Neural cell (in vitro differentiated cells): Measurements from ENCODE around the gene ANXA6. TPM values are rescaled to one million over a fixed set of nuclear protein-coding genes. Genes with fewer than 3 reads are reported as not detected.

Experiments
- H2AFZ ChIP-seq: fragments of 200-600, 300-800 bp; sonication (generic), shearing (Covaris generic); 2 replicates; pipeline ENCODE4 v1.6.0; 2014; ENCODE audit warnings: low read depth, mild to moderate bottlenecking, antibody characterized with exemption, low read length, moderate library complexity
- H3F3A ChIP-seq: fragments of 200-600 bp; shearing (Covaris generic); 2 replicates; pipeline ENCODE4 v1.6.1; 2016; ENCODE audit warnings: mild to moderate bottlenecking, moderate library complexity, mixed read lengths, antibody characterized with exemption, low read length; ENCODE audit not compliant: insufficient read depth, poor library complexity, severe bottlenecking
- H3K27ac ChIP-seq: fragments of 200-600, 300-800 bp; sonication (generic), shearing (Covaris generic); 2 replicates; pipeline ENCODE4 v1.5.1; 2014; ENCODE audit warnings: mild to moderate bottlenecking, low read length, moderate library complexity
- H3K27me3 ChIP-seq: fragments of 300-800, 200-600 bp; sonication (generic), shearing (Covaris generic); 2 replicates; pipeline ENCODE4 v1.6.0; 2014; ENCODE audit warnings: mild to moderate bottlenecking, low read depth, low read length, moderate library complexity; ENCODE audit not compliant: insufficient read depth
- H3K36me3 ChIP-seq: fragments of 300-800, 200-600 bp; sonication (generic), shearing (Covaris generic); 2 replicates; pipeline ENCODE4 v1.5.1; 2014; ENCODE audit warnings: mild to moderate bottlenecking, antibody characterized with exemption, low read length, moderate library complexity; ENCODE audit not compliant: insufficient read depth
- H3K4me2 ChIP-seq: fragments of 300-800, 200-600 bp; sonication (generic), shearing (Covaris generic); 2 replicates; pipeline ENCODE4 v1.6.0; 2014; ENCODE audit warnings: mild to moderate bottlenecking, low read length
- H3K4me3 ChIP-seq: fragments of 300-800, 200-600 bp; sonication (generic), shearing (Covaris generic); 2 replicates; pipeline ENCODE4 v1.5.1; 2014; ENCODE audit warnings: mild to moderate bottlenecking, low read length, moderate library complexity
- H3K79me2 ChIP-seq: fragments of 200-600 bp; shearing (Covaris generic); replicated peaks from 2 replicates; pipeline ENCODE4 v1.6.0; 2014; ENCODE audit warnings: mild to moderate bottlenecking, low read length, moderate library complexity; ENCODE audit not compliant: insufficient read depth
- H3K9ac ChIP-seq: fragments of 300-800, 200-600 bp; sonication (generic), shearing (Covaris generic); 2 replicates; pipeline ENCODE4 v1.6.1; 2016; ENCODE audit warnings: mild to moderate bottlenecking, low read length, mixed read lengths
- H3K9me2 ChIP-seq: fragments of 200-600 bp; shearing (Covaris generic); 2 replicates; pipeline ENCODE4 v1.6.1; 2016; ENCODE audit warnings: mild to moderate bottlenecking, low read length, mixed read lengths; ENCODE audit not compliant: insufficient read depth
- H3K9me3 ChIP-seq: fragments of 200-600, 300-800 bp; sonication (generic), shearing (Covaris generic); 2 replicates; pipeline ENCODE4 v1.6.1; 2016; ENCODE audit warnings: mild to moderate bottlenecking, mixed run types, low read length, moderate library complexity, mixed read lengths
- H4K20me1 ChIP-seq: fragments of 200-600 bp; shearing (Covaris generic); 2 replicates; pipeline ENCODE4 v1.6.1; 2016; ENCODE audit warnings: mild to moderate bottlenecking, mixed run types; ENCODE audit not compliant: insufficient read depth
- CTCF ChIP-seq: fragments of 450-650 bp; IDR thresholded peaks from 2 replicates; pipeline ENCODE4 v1.5.1; 2014; ENCODE audit warnings: antibody characterized with exemption, mild to moderate bottlenecking, moderate library complexity; ENCODE audit not compliant: poor library complexity, severe bottlenecking
- EP300 ChIP-seq: fragments of 450-650 bp; conservative IDR thresholded peaks from 2 replicates; pipeline ENCODE4 v1.6.1; 2014; ENCODE audit warnings: antibody characterized with exemption, mild to moderate bottlenecking, moderate library complexity; ENCODE audit not compliant: poor library complexity, severe bottlenecking
- EZH2 ChIP-seq: fragments of 200-600, 300-800 bp; shearing (Covaris generic), sonication (generic); IDR thresholded peaks from 2 replicates; pipeline ENCODE4 v1.6.1; 2014; ENCODE audit warnings: antibody characterized with exemption, low read length, borderline replicate concordance, mild to moderate bottlenecking; ENCODE audit not compliant: insufficient read depth, poor library complexity, severe bottlenecking
- MXI1 ChIP-seq: fragments of 450-650 bp; conservative IDR thresholded peaks from 2 replicates; pipeline ENCODE4 v1.6.1; 2014; ENCODE audit warnings: antibody characterized with exemption, mild to moderate bottlenecking; ENCODE audit not compliant: poor library complexity, severe bottlenecking
- POLR2AphosphoS5 ChIP-seq: IDR thresholded peaks from 2 replicates; pipeline ENCODE4 v1.6.1; 2012
- REST ChIP-seq: IDR thresholded peaks from 2 replicates; pipeline ENCODE4 v1.6.1; 2012; ENCODE audit warnings: borderline replicate concordance
- polyA plus RNA-seq: library from polyadenylated mRNA; depleted of rRNA; stranded (reverse); fragments of >200 nt; gene quantifications from 2 replicates; pipeline ENCODE4 v1.2.3, GENCODE V29; 2014

Gene ANXA6
- polyA plus RNA-seq, 1 donor from 2014 or later = 27.5 TPM

GRCh38 chr5:151155775-151156506 lies 1.6 kb downstream of the ANXA6 start:
- Histone ChIP-seq H3K27ac (peak overlapping the region; percentile 3), H3K27me3 (no peaks in the 10 kb centered on the region), H4K20me1 (no peaks in the 10 kb centered on the region), H3K9me2 (no peaks in the 10 kb centered on the region), H3K9me3 (no peaks in the 10 kb centered on the region), H2AFZ (no peak overlapping the region), H3K79me2 (peaks cover 55% of the 10 kb centered on the region), H3F3A (peaks cover 9% of the 10 kb centered on the region), H3K36me3 (no peaks in the 10 kb centered on the region), H3K4me2 (peak overlapping the region; percentile 80), H3K9ac (peak overlapping the region; percentile 97), H3K4me3 (peak overlapping the region; percentile 96)
- TF ChIP-seq CTCF (peak; percentile 19), EZH2 (no peak)

- Histone ChIP-seq H3K9me2 (no peaks in the 10 kb centered on the region), H3K9ac (peak overlapping the region; percentile 97), H3K79me2 (peaks cover 55% of the 10 kb centered on the region), H3K36me3 (no peaks in the 10 kb centered on the region), H2AFZ (no peak overlapping the region), H3F3A (peaks cover 13% of the 10 kb centered on the region), H3K27ac (peak overlapping the region; percentile 3), H4K20me1 (no peaks in the 10 kb centered on the region), H3K9me3 (no peaks in the 10 kb centered on the region), H3K4me3 (peak overlapping the region; percentile 96), H3K4me2 (peak overlapping the region; percentile 80), H3K27me3 (no peaks in the 10 kb centered on the region)
- no peak for TF ChIP-seq EZH2
- TF ChIP-seq EP300 = no peak
- no peak for TF ChIP-seq REST
- TF ChIP-seq POLR2AphosphoS5 = no peak
- no peak for TF ChIP-seq MXI1
These were observed 2.4 kb downstream of the ANXA6 start for GRCh38 chr5:151154931-151155774.
